HG03066 (cell line): Measurements from ENCODE around the gene THOP1.

Experiments
- ATAC-seq: cut with Tn5 transposase; IDR thresholded peaks from one replicate; pipeline ENCODE4 v1.9.1; 2021; ENCODE audit warnings: low read depth; ENCODE audit not compliant: unreplicated experiment

The THOP1 gene

GRCh38 chr19:2800506-2800905 lies 15.2 kb downstream of the THOP1 start:
- no peak for ATAC-seq

- ATAC-seq, result no peak
These were observed 17.5 kb downstream of the THOP1 start for GRCh38 chr19:2802826-2803225.

DNA sequence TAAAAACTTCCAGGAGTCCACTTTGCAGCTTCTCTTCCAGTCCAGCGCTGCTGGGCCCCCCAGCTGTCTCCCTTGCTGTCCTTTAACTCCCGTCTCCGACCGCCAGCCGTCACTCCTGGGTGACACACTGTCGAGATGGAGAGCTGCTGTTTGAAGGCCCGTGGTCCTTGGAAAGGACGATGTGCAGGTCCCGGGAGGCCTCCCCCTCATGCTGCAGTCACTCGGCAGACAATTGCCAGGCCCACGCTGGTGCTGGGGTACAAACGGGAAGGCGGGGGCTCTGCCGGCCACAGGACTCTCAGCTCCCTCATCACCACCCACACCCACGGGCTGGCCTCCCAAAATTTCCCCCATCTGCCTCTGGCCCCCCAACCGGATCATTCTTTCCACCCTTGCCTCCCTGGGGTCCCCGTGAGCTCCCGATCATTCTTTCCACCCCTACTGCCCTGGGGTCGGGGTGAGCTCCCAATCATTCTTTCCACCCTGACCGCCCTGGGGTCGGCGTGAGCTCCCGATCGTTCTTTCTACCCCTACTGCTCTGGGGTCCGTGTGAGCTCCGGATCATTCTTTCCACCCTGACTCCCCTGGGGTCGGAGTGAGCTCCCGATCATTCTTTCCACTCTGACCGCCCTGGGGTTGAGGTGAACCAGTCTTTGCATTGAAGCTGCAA lies 18.3 kb downstream of the THOP1 start:
- no peak for ATAC-seq

GRCh38 chr19:2804156-2805004 lies 19.1 kb downstream of the THOP1 start:
- no peak for ATAC-seq

DNA sequence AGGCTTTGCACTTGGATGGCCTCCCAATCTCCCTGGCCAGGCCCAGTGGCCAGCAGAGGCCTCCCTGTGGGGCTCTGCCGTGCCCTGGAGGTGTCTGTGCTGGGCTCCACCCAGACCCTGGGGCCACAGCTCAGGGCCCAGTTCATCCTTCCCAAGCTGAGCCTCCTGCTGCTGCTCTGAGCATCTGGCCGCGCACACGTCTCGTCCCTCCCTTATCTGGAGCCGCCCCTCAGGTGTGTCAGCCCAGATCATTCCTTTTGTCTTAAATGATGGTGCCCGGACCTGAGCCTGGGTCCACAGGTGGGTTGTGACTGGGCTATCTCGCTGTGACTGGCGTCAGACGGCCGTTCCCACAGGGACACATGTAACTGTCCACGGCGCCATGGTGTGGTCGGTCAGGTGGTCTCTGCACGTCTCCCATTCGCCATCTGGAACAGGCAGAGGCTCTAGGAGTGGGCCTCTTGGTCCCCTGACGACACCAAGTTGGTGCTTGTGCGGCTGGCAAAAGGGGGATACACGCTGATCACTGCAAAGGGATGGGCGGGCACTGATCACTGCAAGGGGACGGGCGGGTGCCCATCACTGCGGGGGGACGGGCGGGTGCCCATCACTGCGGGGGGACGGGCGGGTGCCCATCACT lies 20.1 kb downstream of the THOP1 start:
- ATAC-seq, result no peak

GRCh38 chr19:2805991-2806649 lies 20.8 kb downstream of the THOP1 start:
- ATAC-seq, result no peak

- no peak for ATAC-seq
These were observed 21.6 kb downstream of the THOP1 start for GRCh38 chr19:2806736-2807378.

GRCh38 chr19:2807379-2808128 lies 22.3 kb downstream of the THOP1 start:
- ATAC-seq, result no peak

DNA sequence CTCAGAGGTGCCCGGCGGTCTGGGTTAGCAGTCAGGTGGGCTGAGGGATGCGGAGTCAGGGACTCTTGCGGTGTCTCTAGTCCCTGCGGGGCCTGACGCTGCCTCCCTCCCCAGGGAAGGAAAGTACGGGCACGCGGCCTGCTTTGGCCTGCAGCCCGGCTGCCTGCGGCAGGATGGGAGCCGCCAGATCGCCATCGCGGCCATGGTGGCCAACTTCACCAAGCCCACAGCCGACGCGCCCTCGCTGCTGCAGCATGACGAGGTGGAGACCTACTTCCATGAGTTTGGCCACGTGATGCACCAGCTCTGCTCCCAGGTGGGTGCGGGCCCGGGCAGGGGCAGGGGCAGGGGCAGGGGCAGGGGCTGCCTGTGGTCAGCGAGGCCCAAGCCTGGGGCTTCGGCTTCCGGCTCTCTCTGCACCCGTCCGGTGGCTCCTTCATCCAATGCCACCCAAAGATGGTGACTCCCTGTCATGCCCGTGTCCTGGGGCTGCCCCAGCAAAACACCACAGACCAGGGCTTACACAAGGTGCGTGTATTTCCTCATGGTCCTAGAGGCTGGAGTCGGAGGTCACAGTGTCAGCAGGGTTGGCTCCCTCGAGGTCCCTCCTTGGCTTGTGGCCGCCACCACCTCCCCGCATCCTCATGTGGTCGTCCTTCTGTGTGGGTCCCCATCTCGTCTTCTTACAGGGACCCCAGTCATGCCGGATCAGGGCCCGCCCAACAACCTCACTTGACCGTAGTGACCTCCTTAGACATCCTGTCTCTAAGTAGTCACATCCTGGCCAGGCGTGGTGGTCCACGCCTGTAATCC lies 23.0 kb downstream of the THOP1 start:
- no peak for ATAC-seq

DNA sequence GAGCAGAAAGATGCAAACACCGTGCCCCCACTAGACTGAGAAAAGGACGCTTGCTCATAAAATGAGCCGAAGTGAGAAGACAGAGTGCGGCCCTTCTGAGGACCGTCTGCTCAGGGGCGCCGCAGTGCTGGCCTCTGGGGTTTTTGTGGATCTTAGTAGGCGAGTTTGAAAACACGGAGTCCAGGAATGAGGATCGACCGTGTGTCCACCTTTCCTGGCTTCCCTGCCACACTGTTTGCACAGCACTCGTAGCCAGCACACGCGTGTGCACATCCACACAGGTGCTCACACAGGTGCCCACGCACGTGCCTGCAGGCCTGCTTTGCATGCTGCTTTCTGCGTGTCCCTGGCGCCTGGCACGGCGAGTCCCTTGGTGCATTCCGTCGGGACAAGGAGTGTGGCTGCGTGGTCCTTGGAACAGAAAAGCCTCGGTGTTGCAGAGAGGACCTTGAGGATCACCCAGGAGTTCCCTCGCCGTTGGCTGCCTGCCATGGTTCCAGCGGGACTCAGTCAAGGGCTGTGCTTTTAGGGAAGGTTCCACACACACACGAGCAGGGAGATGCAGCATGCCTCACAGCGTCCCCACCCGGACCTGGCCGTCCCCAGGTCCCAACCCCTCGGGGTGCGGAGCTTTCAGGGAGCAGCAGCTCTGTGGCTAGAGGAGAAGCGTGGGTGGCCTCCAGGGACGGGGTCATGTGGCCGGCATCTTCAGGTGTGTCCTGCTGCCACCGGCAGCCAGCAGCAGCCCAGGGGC lies 24.3 kb downstream of the THOP1 start:
- ATAC-seq, result no peak

DNA sequence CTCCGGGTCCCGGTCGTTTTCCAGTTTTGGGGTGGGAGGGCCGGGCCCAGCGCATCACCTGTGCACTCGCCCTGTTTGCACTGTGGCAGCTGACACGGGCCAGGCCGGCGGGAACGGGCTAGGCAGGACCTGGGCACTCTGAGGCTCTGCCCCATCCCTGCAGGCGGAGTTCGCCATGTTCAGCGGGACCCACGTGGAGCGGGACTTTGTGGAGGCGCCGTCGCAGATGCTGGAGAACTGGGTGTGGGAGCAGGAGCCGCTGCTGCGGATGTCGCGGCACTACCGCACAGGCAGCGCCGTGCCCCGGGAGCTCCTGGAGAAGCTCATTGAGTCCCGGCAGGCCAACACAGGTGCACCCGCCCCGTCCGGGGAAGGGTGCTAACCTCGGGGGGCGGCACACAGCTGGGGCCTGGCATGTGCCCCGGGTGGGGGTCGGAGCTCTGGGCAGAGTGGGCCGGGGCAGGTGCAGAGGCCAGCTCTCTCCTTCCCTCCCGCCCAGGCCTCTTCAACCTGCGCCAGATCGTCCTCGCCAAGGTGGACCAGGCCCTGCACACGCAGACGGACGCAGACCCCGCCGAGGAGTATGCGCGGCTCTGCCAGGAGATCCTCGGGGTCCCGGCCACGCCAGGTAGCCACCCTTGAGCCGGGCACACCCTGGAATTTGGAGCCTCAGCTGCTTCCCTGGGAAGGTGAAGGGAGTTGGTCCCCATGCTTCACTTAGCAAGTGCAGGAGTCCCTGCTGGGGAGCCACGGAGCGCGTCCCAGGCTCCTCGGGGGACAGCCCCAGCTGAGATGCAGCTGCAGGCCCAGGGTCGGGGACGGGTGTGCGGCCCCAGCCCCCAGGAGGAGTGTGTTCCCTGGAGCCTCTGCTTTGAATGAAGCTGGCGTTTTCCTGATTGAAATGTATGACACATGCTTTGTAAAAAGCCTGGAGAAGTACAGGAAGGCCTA lies 25.1 kb downstream of the THOP1 start:
- no peak for ATAC-seq

GRCh38 chr19:2811221-2811722 lies 26.0 kb downstream of the THOP1 start:
- no peak for ATAC-seq

DNA sequence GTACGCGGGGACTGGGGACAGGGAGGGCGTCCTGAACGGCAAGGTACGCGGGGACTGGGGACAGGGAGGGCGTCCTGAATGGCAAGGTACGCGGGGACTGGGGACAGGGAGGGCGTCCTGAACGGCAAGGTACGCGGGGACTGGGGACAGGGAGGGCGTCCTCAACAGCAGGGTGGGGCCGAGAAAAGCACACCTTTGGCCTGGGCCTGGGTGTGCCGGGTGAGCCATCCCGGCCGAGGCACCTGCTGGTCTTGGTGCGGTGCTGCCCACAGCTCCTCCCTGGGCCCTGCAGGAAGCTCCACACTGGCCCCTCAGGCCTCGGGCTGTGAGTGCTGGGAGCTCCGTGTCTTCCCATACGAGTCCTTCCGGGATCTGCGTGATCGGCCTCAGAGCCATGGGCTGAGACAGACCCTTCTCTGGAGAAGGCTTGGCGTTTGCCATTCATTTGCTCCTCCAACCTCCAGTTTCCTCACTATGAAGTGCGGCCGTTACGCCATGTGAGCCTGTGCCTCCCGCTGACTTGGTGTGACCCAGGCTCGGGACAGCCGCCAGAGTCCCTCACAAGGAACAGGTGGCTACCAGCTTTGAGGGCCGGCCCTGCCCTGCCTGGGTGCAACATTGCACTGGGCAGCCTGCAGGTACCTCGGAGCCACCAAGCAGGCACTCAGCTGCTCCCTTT lies 26.6 kb downstream of the THOP1 start:
- ATAC-seq, result no peak

DNA sequence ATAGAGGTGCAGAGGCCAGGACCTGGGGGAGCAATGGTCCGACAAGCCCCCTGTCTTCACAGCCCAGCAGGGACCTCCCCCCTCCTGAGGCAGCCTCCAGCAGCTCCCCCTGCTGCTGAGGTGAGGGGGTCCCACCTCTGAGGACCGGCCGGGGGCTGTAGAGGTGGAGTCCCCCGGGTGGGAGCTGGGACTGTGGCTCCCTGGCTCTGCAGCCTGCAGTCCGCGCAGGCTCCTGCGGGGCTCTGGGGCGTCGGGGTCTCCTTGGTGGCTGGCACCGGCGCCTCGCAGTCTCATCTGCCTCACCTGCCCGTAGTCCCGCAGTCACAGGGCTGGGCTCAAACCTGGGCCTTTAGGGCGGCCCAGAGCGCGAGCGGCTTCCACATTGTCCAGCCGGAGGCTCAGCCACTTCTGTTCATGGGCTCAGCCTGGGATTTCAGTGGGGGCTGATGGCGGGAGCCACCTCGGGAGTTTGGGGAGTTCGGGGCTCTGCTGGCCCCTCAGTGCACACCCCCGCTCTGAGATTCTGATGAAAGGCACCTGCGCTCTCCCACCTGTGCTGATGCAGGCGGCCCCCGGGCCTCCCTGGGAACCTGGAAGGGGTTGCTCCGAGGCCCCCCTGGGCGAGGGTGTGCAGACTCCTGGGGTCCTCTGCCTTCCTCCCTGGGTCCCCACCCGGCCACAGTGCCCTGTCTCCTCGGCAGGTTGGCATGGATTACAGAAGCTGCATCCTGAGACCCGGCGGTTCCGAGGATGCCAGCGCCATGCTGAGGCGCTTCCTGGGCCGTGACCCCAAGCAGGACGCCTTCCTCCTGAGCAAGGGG lies 27.3 kb downstream of the THOP1 start:
- no peak for ATAC-seq

- no peak for ATAC-seq
These were observed 28.2 kb downstream of the THOP1 start for GRCh38 chr19:2813235-2814160.
